ENCODE measurements around the gene PSMD5.

GRCh38 chr9:120792898-120793765 is 49.6 kb downstream of the PSMD5 start, which contains the start of gene FBXW2:
- TF ChIP-seq EZH2 (IDR thresholded peaks at IDR 0.05; ENCODE audit: low read length, missing control alignments) = no peak
- TF ChIP-seq, protein P1, sequence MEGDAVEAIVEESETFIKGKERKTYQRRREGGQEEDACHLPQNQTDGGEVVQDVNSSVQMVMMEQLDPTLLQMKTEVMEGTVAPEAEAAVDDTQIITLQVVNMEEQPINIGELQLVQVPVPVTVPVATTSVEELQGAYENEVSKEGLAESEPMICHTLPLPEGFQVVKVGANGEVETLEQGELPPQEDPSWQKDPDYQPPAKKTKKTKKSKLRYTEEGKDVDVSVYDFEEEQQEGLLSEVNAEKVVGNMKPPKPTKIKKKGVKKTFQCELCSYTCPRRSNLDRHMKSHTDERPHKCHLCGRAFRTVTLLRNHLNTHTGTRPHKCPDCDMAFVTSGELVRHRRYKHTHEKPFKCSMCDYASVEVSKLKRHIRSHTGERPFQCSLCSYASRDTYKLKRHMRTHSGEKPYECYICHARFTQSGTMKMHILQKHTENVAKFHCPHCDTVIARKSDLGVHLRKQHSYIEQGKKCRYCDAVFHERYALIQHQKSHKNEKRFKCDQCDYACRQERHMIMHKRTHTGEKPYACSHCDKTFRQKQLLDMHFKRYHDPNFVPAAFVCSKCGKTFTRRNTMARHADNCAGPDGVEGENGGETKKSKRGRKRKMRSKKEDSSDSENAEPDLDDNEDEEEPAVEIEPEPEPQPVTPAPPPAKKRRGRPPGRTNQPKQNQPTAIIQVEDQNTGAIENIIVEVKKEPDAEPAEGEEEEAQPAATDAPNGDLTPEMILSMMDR (conservative IDR thresholded peaks at IDR 0.05 in 1 of 2, IDR thresholded peaks at IDR 0.05 in 1 of 2; ENCODE audit: low read depth in 1 of 2, low read length in 2 of 2) = no peak

Data from fibroblast of lung (primary cell).